Activated CD8-positive, alpha-beta T cell treated with anti-CD3 and anti-CD28 coated beads, Interleukin-2, amount 10 ng/mL, durations not matched to agents 7 days and 5 days (primary cell): ENCODE measurements around the gene MANEAL. TPM values are rescaled to one million over a fixed set of nuclear protein-coding genes. Genes with fewer than 3 reads are reported as not detected.

Experiments
- ATAC-seq: fragments of 150-1000 bp; cut with Tn5 transposase; one replicate; pipeline ENCODE4 v1.10.0; 2021; ENCODE audit warnings: moderate library complexity
- CTCF ChIA-PET: fragments of 350-600 bp; sonication (Branson Sonifier 250); formaldehyde crosslinking; loops from one replicate; lab custom pipeline; 2021; ENCODE audit warnings: antibody characterized with exemption; lab: Charles Lee
- POLR2A ChIA-PET: fragments of 350-600 bp; sonication (Branson Sonifier 250); formaldehyde crosslinking; loops from one replicate; lab custom pipeline; 2021; ENCODE audit warnings: antibody characterized with exemption; lab: Charles Lee
- DNase-seq: peaks from one replicate; pipeline ENCODE4 v3.0.0-alpha.2; 2020
- H3K27ac Mint-ChIP-seq: one replicate; pipeline ENCODE4 v1.8.0; 2021; ENCODE audit warnings: mild to moderate bottlenecking, mixed read lengths
- H3K27me3 Mint-ChIP-seq: one replicate; pipeline ENCODE4 v1.8.0; 2021; ENCODE audit warnings: low read depth, mixed read lengths
- H3K36me3 Mint-ChIP-seq: one replicate; pipeline ENCODE4 v1.8.0; 2021; ENCODE audit warnings: low read depth, mixed read lengths
- H3K4me1 Mint-ChIP-seq: one replicate; pipeline ENCODE4 v1.8.0; 2021; ENCODE audit warnings: low read depth, mixed read lengths
- H3K4me3 Mint-ChIP-seq: one replicate; pipeline ENCODE4 v1.8.0; 2021; ENCODE audit warnings: mild to moderate bottlenecking, mixed read lengths
- H3K9me3 Mint-ChIP-seq: one replicate; pipeline ENCODE4 v1.8.0; 2022; ENCODE audit warnings: mixed read lengths; ENCODE audit not compliant: insufficient read depth
- total RNA-seq, 2 experiments: library from RNA; stranded (reverse); gene quantifications; one replicate each; pipeline ENCODE4 v1.2.3, GENCODE V29; 2021

Gene MANEAL
- total RNA-seq, 2 experiments from 2014 or later = 1.2 to 2.5 TPM

- H3K27ac Mint-ChIP-seq = no peak overlapping the region
- ChIA-PET POLR2A (no interaction called here), CTCF (interaction anchor here (7.8 kb wide), 1 partner anchor 46 kb away, joined by 46 read pairs; the partner anchor contains the start of gene MTF1)
- no peak for DNase-seq
- no peaks in the 10 kb centered on the region for H3K9me3 Mint-ChIP-seq
- H3K4me1 Mint-ChIP-seq = peaks cover 13% of the 10 kb centered on the region
- no peaks in the 10 kb centered on the region for H3K27me3 Mint-ChIP-seq
- H3K36me3 Mint-ChIP-seq = peaks cover 22% of the 10 kb centered on the region
- no peak overlapping the region for H3K4me3 Mint-ChIP-seq
- no peak for ATAC-seq
Observed at GRCh38 chr1:37813529-37814145, 20.0 kb downstream of the MANEAL start.

DNA sequence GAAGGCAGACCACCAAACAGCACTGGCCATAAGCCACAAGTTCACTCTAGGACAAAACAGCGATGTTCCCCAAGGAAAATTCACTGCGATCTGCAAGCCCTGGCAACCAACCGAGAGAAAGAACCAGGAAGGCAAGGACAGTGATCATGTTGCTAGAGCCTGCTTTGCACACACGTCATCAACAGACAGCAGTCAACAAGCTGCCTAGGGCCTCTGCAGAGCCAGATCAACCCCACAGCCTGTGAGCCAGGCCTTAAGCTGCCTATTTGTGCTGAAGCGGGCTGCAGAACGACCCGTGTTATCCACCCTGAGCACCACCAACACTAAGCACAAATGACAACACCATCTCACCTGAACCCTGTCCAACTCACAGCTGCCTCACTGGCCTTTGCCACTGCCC lies 20.6 kb downstream of the MANEAL start:
- H3K36me3 Mint-ChIP-seq = peaks cover 19% of the 10 kb centered on the region
- ATAC-seq (no peak), DNase-seq (no peak)
- peak overlapping the region; percentile 34 for H3K27ac Mint-ChIP-seq
- no peaks in the 10 kb centered on the region for H3K9me3 Mint-ChIP-seq
- ChIA-PET CTCF (interaction anchor here (7.8 kb wide), 1 partner anchor 46 kb away, joined by 46 read pairs; the partner anchor contains the start of gene MTF1), POLR2A (no interaction called here)
- H3K27me3 Mint-ChIP-seq = no peaks in the 10 kb centered on the region
- no peak overlapping the region for H3K4me3 Mint-ChIP-seq
- peaks cover 7% of the 10 kb centered on the region for H3K4me1 Mint-ChIP-seq

GRCh38 chr1:37817481-37817880 lies 23.8 kb downstream of the MANEAL start:
- CTCF ChIA-PET = interaction anchor here (1.4 to 7.8 kb wide), 4 partner anchors 8 to 42 kb away, joined by 3 to 46 read pairs (median 4); partner anchors contain the start of gene MTF1
- H3K36me3 Mint-ChIP-seq = peaks cover 38% of the 10 kb centered on the region
- H3K27ac Mint-ChIP-seq = no peak overlapping the region
- H3K9me3 Mint-ChIP-seq = no peaks in the 10 kb centered on the region
- no peaks in the 10 kb centered on the region for H3K4me1 Mint-ChIP-seq
- POLR2A ChIA-PET = interaction anchor here (2.4 kb wide), 1 partner anchor 10 kb away, joined by 10 read pairs; the partner anchor contains the start of genes C1orf122 and YRDC
- no peak for ATAC-seq
- no peak for DNase-seq
- no peaks in the 10 kb centered on the region for H3K27me3 Mint-ChIP-seq
- H3K4me3 Mint-ChIP-seq = no peak overlapping the region

- DNase-seq (no peak), ATAC-seq (no peak)
- Mint-ChIP-seq H3K9me3 (no peaks in the 10 kb centered on the region), H3K27me3 (no peaks in the 10 kb centered on the region), H3K27ac (no peak overlapping the region), H3K36me3 (peaks cover 31% of the 10 kb centered on the region), H3K4me3 (no peak overlapping the region), H3K4me1 (no peaks in the 10 kb centered on the region)
- ChIA-PET POLR2A (no interaction called here), CTCF (interaction anchor here (1.8 to 2.0 kb wide), 2 partner anchors 38 kb away, joined by 8 read pairs; partner anchors contain the start of gene MTF1)
Observed at GRCh38 chr1:37821481-37821880, 27.8 kb downstream of the MANEAL start.

DNA sequence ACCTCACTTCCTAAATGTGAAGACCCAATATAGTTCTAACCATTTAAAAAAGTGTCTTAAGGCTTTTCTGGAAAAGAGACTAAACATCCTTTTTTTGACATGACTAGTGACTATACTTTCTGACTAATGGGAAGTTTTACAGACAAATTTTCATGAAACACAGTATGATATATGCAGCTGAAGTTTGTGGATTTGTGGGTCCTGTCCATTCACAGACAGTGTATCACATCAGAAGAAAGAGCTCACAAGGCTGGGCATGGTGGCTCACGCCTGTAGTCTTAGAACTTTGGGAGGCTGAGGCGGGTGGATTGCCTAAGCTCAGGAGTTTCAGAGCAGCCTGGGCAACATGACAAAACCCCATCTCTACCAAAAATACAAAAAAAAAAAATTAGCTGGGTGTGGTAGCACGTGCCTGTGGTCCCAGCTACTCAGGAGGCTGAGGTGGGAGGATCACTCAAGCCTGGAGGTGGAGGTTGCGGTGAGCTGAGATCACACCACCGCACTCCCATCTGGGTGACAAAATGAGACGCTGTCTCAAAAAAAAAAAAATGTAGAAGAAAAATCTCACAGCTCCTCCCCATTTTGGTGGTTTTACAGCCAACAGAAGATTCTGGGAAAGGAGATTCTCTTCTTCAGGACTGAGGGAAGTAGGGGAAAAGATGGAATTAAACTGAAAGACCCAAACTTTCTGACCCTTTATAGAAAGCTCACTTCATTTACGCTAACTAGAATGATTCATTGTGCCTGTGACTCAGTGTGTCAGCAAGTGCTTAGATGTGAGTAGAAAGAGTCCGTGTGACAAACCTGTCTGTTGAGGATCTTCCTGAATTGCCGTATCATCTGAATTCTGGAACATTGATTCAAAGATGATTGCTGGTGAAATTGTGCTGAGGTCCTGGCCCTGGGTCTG lies 29.5 kb downstream of the MANEAL start:
- ChIA-PET CTCF (interaction anchor here (0.7 to 2.0 kb wide), 3 partner anchors 15 to 36 kb away, joined by 3 to 8 read pairs (median 3); partner anchors contain the start of genes MTF1 and YRDC), POLR2A (interaction anchor here (0.6 to 1.6 kb wide), 2 partner anchors 15 to 123 kb away, joined by 4 read pairs; partner anchors contain the start of genes C1orf122, INPP5B and YRDC)
- ATAC-seq (no peak), DNase-seq (no peak)
- Mint-ChIP-seq H3K27me3 (no peaks in the 10 kb centered on the region), H3K36me3 (peaks cover 37% of the 10 kb centered on the region), H3K27ac (peak overlapping the region; percentile 22), H3K4me1 (no peaks in the 10 kb centered on the region), H3K4me3 (no peak overlapping the region), H3K9me3 (no peaks in the 10 kb centered on the region)

DNA sequence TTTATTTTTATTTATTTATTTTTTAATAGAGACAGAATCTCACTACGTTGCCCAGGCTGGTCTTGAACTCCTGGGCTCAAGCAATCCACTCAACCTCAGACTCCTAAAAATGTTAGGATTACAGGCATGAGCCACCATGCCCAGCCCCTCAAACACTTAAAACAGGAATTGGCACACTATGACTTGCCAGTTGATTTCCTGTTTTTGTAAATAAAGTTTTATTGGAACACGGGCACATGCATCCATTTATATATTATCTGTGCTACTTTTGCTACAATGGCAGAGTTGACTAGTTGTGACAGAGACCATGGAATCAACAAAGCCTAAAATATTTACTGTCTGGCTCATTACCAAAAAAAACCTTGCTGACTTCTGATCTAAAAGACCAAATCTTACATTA lies 30.4 kb downstream of the MANEAL start:
- ATAC-seq (no peak), DNase-seq (no peak)
- ChIA-PET CTCF (interaction anchor here (0.7 kb wide), 1 partner anchor 22 kb away, joined by 3 read pairs; no protein-coding TSS in a partner anchor), POLR2A (no interaction called here)
- H3K9me3 Mint-ChIP-seq = no peaks in the 10 kb centered on the region
- peaks cover 41% of the 10 kb centered on the region for H3K36me3 Mint-ChIP-seq
- H3K4me3 Mint-ChIP-seq = no peak overlapping the region
- no peak overlapping the region for H3K27ac Mint-ChIP-seq
- H3K4me1 Mint-ChIP-seq = no peaks in the 10 kb centered on the region
- H3K27me3 Mint-ChIP-seq = no peaks in the 10 kb centered on the region

- ChIA-PET POLR2A (interaction anchor here (2.5 kb wide), 1 partner anchor 34 kb away, joined by 8 read pairs; the partner anchor contains the start of gene MTF1), CTCF (interaction anchor here (0.7 to 2.0 kb wide), 3 partner anchors 8 to 26 kb away, joined by 3 to 5 read pairs (median 4); no protein-coding TSS in a partner anchor)
- ATAC-seq (no peak), DNase-seq (no peak)
- peaks cover 41% of the 10 kb centered on the region for H3K36me3 Mint-ChIP-seq
- no peaks in the 10 kb centered on the region for H3K4me1 Mint-ChIP-seq
- no peaks in the 10 kb centered on the region for H3K9me3 Mint-ChIP-seq
- H3K27me3 Mint-ChIP-seq = no peaks in the 10 kb centered on the region
- H3K4me3 Mint-ChIP-seq = no peak overlapping the region
- no peak overlapping the region for H3K27ac Mint-ChIP-seq
Observed at GRCh38 chr1:37825506-37825905, 31.9 kb downstream of the MANEAL start.

DNA sequence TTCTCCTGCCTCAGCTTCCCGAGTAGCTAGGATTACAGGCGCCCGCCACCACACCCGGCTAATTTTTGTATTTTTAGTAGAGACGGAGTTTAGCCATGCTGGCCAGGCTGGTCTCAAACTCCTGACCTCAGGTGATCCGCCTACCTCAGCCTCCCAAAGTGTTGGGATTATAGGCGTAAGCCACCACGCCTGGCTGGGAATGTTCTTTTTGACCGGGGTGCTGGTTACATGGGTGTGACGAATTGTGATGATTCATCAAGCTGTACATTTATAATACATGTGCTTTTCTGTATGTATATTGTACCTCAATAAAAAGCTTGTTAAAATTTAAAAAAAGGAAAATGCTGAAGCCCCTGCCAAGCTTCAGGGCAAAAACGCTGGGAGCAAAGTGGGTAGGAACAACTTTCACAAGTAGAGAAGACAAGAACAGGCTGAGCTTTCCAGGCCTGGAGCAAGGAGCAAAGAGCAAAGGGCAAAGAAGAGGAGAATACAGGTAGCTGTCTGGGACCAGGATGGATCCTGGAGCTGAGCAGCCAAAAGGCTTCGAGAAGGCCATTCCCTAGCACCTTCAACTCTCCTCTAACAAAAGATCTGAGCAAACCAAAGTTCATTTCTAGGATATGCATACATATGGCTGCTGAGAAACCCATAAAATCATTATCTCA lies 34.9 kb downstream of the MANEAL start:
- ATAC-seq = no peak
- no peak overlapping the region for H3K27ac Mint-ChIP-seq

DNA sequence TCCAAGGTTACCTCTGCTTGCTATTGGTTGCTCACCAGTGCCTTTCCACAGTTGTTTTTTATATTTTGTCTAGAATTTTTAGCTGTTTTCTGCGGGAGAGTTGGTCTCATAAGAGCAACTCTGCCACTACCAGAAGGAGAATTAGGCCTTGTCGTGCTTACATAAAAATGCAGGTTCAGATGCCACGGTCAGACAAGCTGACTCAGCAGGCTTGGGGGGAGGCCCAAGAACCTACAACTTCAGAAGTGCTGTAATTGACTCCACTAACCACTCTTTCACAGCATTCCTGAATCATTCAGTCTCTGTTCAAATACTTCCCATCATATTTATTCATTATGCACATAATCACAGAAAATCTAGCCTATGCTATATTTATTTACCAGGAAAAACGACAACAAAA lies 37.5 kb downstream of the MANEAL start:
- Mint-ChIP-seq H3K9me3 (no peaks in the 10 kb centered on the region), H3K36me3 (peaks cover 51% of the 10 kb centered on the region), H3K27me3 (no peaks in the 10 kb centered on the region), H3K4me1 (no peaks in the 10 kb centered on the region), H3K27ac (no peak overlapping the region), H3K4me3 (no peak overlapping the region)
- DNase-seq = no peak
- ChIA-PET POLR2A (no interaction called here), CTCF (interaction anchor here (0.8 to 1.9 kb wide), 4 partner anchors 14 to 228 kb away, joined by 3 to 6 read pairs (median 4); partner anchors contain the start of gene MTF1)
- no peak for ATAC-seq

More for the DNA sequence above, 34.9 kb downstream of the MANEAL start:
- no peak overlapping the region for H3K4me3 Mint-ChIP-seq
- H3K9me3 Mint-ChIP-seq = no peaks in the 10 kb centered on the region
- H3K36me3 Mint-ChIP-seq = peaks cover 35% of the 10 kb centered on the region
- H3K27me3 Mint-ChIP-seq = no peaks in the 10 kb centered on the region
- ChIA-PET CTCF (interaction anchor here (1.4 kb wide), 1 partner anchor 31 kb away, joined by 4 read pairs; the partner anchor contains the start of gene MTF1), POLR2A (no interaction called here)
- DNase-seq = no peak
- no peaks in the 10 kb centered on the region for H3K4me1 Mint-ChIP-seq

DNA sequence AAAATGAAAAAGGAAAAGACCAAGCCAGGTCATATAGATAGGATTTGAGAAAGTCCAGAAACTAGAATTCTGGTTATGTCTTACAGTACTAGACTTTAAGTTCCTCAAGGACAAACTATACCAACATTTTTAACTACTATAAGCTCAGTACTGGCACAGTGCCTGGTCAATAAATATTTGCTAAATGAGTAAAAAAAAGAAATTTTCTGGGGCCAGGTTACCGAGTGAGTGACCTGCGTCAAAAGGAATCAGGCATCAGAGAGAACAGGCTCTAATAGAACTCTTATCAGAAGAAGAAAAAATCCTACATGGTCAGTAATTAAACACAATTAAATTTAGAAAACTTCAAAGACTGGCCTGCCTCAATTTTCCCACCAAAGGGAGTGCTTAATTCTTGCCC lies 38.2 kb downstream of the MANEAL start:
- CTCF ChIA-PET = interaction anchor here (0.8 to 1.9 kb wide), 4 partner anchors 14 to 229 kb away, joined by 3 to 6 read pairs (median 4); partner anchors contain the start of gene MTF1
- no peak overlapping the region for H3K27ac Mint-ChIP-seq
- H3K36me3 Mint-ChIP-seq = peaks cover 50% of the 10 kb centered on the region
- no peak for ATAC-seq
- H3K27me3 Mint-ChIP-seq = no peaks in the 10 kb centered on the region
- no peak for DNase-seq
- H3K4me3 Mint-ChIP-seq = no peak overlapping the region
- H3K4me1 Mint-ChIP-seq = no peaks in the 10 kb centered on the region
- POLR2A ChIA-PET = interaction anchor here (0.6 kb wide), 1 partner anchor 51 kb away, joined by 3 read pairs; no protein-coding TSS in a partner anchor
- H3K9me3 Mint-ChIP-seq = no peaks in the 10 kb centered on the region

DNA sequence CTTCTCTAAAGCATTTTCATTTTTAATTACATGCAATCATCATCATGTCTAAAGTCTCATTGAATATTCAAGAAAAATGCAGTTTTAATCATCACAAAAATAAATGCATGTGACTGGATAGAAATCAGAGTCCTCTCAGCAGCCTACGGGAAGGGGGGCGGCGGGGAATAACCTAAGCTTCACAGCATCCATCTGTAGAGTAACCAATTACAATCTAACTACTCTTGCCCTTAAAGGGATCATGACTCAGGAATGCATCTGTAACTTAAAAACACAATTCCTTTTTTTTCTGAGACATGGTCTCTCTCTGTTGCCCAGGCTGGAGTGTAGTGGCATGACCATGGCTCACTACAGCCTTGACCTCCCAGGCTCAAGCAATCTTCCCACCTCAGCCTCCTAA lies 43.1 kb downstream of the MANEAL start:
- Mint-ChIP-seq H3K4me3 (no peak overlapping the region), H3K4me1 (no peaks in the 10 kb centered on the region), H3K27me3 (no peaks in the 10 kb centered on the region), H3K36me3 (peaks cover 50% of the 10 kb centered on the region), H3K9me3 (no peaks in the 10 kb centered on the region), H3K27ac (no peak overlapping the region)
- DNase-seq = no peak
- CTCF ChIA-PET = interaction anchor here (1.0 kb wide), 1 partner anchor 23 kb away, joined by 3 read pairs; the partner anchor contains the start of gene MTF1
- POLR2A ChIA-PET = no interaction called here
- no peak for ATAC-seq
